Measurements from ENCODE around the gene SOAT1.

Gene SOAT1

GRCh38 chr1:179321533-179322216 is 28.1 kb downstream of the SOAT1 start:
- no peak overlapping the region for H3K27ac ChIP-seq
- TF ChIP-seq ZFX (IDR thresholded peaks at IDR 0.05; ENCODE audit: borderline replicate concordance) (no peak), CTCF (IDR thresholded peaks at IDR 0.05) (no peak)

DNA sequence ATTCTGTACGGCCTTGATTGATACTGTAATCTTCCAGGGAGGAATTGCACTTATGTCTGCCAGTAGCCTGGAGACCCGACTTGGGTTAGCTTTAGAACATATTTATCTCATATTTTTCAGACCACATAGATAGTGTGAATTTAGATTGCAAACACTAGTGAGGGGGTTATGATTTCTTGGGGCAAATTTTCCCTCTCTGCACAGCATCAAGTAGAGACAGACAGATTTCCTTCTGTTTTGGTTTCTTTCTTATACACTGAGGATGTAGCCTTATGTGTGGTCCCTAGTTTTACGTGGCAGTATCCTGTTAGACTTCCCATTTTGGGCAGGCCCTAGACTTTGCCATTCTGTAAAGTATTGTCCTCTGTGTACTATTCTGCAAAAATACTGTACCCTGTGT is 29.0 kb downstream of the SOAT1 start:
- no peak overlapping the region for H3K27ac ChIP-seq
- TF ChIP-seq ZFX (IDR thresholded peaks at IDR 0.05; ENCODE audit: borderline replicate concordance) (no peak), CTCF (IDR thresholded peaks at IDR 0.05) (no peak)

- TF ChIP-seq CTCF (IDR thresholded peaks at IDR 0.05) (no peak), ZFX (IDR thresholded peaks at IDR 0.05; ENCODE audit: borderline replicate concordance) (no peak)
- H3K27ac ChIP-seq = no peak overlapping the region
These were observed 29.8 kb downstream of the SOAT1 start for GRCh38 chr1:179323436-179323835.

DNA sequence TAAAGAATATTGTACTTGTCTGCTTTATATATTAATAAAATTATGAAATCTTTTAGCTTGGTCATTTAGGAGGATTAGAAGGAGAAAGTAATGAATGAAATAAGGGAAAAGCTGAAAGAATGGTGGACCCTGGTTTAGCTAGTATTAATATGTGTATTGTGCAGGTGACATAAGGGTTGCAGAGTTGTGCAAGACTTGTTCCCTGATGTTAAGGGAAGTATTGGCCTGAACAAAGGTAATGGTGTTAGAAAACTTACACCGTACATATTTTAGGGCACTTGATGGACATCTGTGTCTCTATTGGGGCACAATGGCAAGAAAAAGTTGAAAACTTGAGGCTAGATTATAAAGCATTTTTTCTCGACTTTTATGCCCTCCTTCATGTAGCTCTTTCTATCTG is 32.2 kb downstream of the SOAT1 start:
- no peak overlapping the region for H3K27ac ChIP-seq
- no peak for TF ChIP-seq ZFX (IDR thresholded peaks at IDR 0.05; ENCODE audit: borderline replicate concordance)
- no peak for TF ChIP-seq CTCF (IDR thresholded peaks at IDR 0.05)

- TF ChIP-seq CTCF (IDR thresholded peaks at IDR 0.05) = no peak
- no peak for TF ChIP-seq ZFX (IDR thresholded peaks at IDR 0.05; ENCODE audit: borderline replicate concordance)
- H3K27ac ChIP-seq = no peak overlapping the region
These were observed 33.1 kb downstream of the SOAT1 start for GRCh38 chr1:179326746-179327145.

GRCh38 chr1:179327196-179327595 is 33.6 kb downstream of the SOAT1 start:
- H3K27ac ChIP-seq = no peak overlapping the region
- TF ChIP-seq CTCF (IDR thresholded peaks at IDR 0.05) (no peak), ZFX (IDR thresholded peaks at IDR 0.05; ENCODE audit: borderline replicate concordance) (no peak)

- H3K27ac ChIP-seq = no peak overlapping the region
- no peak for TF ChIP-seq ZFX (IDR thresholded peaks at IDR 0.05; ENCODE audit: borderline replicate concordance)
- TF ChIP-seq CTCF (IDR thresholded peaks at IDR 0.05) = no peak
These were observed 34.1 kb downstream of the SOAT1 start for GRCh38 chr1:179327679-179328078.

All from 22Rv1 (cell line).